ENCODE results near the gene NODAL.

DNA sequence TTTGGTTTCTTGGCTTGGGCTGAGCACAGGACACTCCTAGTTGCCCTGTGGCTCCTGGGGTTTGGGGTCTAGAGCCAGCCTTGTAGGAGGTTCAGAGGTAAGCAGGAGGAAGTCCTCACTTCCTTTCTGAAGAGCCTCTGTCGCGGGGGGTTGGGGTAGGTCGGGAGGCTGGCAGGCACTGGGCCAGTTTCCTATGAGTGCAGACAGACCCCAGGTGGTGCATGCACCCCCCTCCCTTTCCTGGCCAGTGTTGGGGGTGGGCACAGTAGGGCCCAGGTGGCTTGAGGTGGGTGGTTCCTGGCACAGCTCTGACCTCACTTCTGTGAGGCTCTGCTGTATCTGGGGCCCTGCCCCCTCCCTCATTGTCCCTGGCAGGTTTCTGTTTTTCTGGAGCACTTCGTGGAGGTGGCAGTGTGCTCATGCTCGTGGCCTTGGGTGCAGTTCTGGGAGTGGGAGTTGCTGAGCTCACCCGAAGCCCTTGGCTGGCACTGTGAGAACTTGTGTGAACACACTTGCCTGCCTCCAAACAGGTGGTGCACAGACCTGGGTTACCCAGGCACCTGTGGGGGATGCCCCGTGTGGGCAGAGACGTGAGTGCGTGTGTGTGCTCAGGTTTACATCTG is 38.9 kb upstream of the NODAL start:
- TF ChIP-seq EZH2phosphoT487 (IDR thresholded peaks at IDR 0.05; ENCODE audit: unreplicated experiment) (no peak), JUNB (IDR thresholded peaks at IDR 0.05; ENCODE audit: unreplicated experiment) (no peak), POLR2AphosphoS5 (IDR thresholded peaks at IDR 0.05; ENCODE audit: low read depth) (no peak), NANOG (IDR thresholded peaks at IDR 0.05; ENCODE audit: borderline replicate concordance) (no peak), EZH2 (IDR thresholded peaks at IDR 0.05; ENCODE audit: low read depth, unreplicated experiment) (no peak), CREB1 (CRISPR knock-in tag; IDR thresholded peaks at IDR 0.05; ENCODE audit: low read depth) (no peak), STAT1 (IDR thresholded peaks at IDR 0.05; ENCODE audit: unreplicated experiment) (no peak)
- TF ChIP-seq, protein P1, sequence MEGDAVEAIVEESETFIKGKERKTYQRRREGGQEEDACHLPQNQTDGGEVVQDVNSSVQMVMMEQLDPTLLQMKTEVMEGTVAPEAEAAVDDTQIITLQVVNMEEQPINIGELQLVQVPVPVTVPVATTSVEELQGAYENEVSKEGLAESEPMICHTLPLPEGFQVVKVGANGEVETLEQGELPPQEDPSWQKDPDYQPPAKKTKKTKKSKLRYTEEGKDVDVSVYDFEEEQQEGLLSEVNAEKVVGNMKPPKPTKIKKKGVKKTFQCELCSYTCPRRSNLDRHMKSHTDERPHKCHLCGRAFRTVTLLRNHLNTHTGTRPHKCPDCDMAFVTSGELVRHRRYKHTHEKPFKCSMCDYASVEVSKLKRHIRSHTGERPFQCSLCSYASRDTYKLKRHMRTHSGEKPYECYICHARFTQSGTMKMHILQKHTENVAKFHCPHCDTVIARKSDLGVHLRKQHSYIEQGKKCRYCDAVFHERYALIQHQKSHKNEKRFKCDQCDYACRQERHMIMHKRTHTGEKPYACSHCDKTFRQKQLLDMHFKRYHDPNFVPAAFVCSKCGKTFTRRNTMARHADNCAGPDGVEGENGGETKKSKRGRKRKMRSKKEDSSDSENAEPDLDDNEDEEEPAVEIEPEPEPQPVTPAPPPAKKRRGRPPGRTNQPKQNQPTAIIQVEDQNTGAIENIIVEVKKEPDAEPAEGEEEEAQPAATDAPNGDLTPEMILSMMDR (conservative IDR thresholded peaks at IDR 0.05; ENCODE audit: low read depth in 2 of 2): no peak
- TF ChIP-seq, protein P2, sequence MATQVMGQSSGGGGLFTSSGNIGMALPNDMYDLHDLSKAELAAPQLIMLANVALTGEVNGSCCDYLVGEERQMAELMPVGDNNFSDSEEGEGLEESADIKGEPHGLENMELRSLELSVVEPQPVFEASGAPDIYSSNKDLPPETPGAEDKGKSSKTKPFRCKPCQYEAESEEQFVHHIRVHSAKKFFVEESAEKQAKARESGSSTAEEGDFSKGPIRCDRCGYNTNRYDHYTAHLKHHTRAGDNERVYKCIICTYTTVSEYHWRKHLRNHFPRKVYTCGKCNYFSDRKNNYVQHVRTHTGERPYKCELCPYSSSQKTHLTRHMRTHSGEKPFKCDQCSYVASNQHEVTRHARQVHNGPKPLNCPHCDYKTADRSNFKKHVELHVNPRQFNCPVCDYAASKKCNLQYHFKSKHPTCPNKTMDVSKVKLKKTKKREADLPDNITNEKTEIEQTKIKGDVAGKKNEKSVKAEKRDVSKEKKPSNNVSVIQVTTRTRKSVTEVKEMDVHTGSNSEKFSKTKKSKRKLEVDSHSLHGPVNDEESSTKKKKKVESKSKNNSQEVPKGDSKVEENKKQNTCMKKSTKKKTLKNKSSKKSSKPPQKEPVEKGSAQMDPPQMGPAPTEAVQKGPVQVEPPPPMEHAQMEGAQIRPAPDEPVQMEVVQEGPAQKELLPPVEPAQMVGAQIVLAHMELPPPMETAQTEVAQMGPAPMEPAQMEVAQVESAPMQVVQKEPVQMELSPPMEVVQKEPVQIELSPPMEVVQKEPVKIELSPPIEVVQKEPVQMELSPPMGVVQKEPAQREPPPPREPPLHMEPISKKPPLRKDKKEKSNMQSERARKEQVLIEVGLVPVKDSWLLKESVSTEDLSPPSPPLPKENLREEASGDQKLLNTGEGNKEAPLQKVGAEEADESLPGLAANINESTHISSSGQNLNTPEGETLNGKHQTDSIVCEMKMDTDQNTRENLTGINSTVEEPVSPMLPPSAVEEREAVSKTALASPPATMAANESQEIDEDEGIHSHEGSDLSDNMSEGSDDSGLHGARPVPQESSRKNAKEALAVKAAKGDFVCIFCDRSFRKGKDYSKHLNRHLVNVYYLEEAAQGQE (IDR thresholded peaks at IDR 0.05; ENCODE audit: unreplicated experiment): no peak
- TF ChIP-seq, protein P3, sequence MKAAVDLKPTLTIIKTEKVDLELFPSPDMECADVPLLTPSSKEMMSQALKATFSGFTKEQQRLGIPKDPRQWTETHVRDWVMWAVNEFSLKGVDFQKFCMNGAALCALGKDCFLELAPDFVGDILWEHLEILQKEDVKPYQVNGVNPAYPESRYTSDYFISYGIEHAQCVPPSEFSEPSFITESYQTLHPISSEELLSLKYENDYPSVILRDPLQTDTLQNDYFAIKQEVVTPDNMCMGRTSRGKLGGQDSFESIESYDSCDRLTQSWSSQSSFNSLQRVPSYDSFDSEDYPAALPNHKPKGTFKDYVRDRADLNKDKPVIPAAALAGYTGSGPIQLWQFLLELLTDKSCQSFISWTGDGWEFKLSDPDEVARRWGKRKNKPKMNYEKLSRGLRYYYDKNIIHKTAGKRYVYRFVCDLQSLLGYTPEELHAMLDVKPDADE (IDR thresholded peaks at IDR 0.05): no peak

All from GM23338 (cell line).